ENCODE results near the gene LIN7A.

Gene LIN7A

DNA sequence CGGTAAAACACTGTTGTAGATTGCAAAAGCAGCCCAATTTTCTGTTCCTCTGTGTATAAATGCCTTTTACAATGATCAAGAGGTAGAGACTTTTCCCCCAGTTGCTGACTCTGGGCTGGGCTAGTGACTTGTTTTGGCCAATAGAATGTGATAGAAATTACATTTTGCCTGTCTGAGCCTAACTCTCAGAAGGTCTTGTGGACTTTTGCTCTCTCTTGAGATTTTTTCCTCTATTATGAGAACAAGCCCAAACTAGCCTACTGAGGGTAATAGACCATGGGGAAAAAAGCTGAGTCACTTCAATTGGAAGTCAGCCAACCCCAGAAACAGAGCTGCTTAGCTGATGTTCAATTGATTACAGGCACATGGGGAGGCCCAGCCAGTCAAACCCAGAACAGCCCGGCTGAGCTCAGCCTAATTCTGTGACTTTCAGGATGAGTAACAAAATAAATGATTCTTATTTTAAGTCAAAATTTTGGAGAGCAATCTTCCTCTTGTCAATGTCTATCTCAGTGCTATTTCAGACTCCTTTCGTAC lies 159.7 kb downstream of the LIN7A start:
- peaks cover 4% of the 10 kb centered on the region for H3K9me3 ChIP-seq (ENCODE audit: control insufficient read depth, low read length)
- peak; percentile 89 for DNase-seq (ENCODE audit: low read depth)
- peaks cover 23% of the 10 kb centered on the region for H3K4me1 ChIP-seq (ENCODE audit: control insufficient read depth, insufficient read depth, low read length)
- no peaks in the 10 kb centered on the region for H3K36me3 ChIP-seq (ENCODE audit: control insufficient read depth, insufficient read depth, low read length, severe bottlenecking)
- no peaks in the 10 kb centered on the region for H3K27me3 ChIP-seq (replicated peaks; ENCODE audit: control insufficient read depth, insufficient read depth, low read length)
- peak overlapping the region; percentile 85 for H3K9ac ChIP-seq (ENCODE audit: low read length)
- H3K4me3 ChIP-seq (ENCODE audit: low read length), result peak overlapping the region; percentile 49

DNA sequence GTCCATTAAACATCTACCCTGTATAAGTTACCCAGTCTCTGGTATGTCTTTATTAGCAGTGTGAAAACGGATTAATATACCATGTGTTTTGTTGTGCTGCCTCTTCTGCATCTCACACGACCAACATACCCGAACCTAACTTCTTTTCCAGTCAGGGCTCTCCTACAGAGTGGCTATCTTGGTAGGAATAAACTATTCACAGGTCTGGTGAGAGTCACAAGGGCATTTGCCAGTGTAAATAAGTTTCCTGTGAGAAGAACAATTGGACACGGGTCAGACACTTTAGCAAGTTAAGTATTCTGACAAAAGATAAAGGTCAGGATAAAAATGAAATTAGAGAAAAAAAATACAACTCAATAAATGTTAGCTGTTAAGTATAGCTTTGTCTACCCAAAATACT lies 160.1 kb downstream of the LIN7A start:
- peak overlapping the region; percentile 49 for H3K4me3 ChIP-seq (ENCODE audit: low read length)
- peaks cover 4% of the 10 kb centered on the region for H3K9me3 ChIP-seq (ENCODE audit: control insufficient read depth, low read length)
- peak overlapping the region; percentile 85 for H3K9ac ChIP-seq (ENCODE audit: low read length)
- DNase-seq (ENCODE audit: low read depth), result no peak
- no peaks in the 10 kb centered on the region for H3K36me3 ChIP-seq (ENCODE audit: control insufficient read depth, insufficient read depth, low read length, severe bottlenecking)
- no peaks in the 10 kb centered on the region for H3K27me3 ChIP-seq (replicated peaks; ENCODE audit: control insufficient read depth, insufficient read depth, low read length)
- peaks cover 23% of the 10 kb centered on the region for H3K4me1 ChIP-seq (ENCODE audit: control insufficient read depth, insufficient read depth, low read length)

DNA sequence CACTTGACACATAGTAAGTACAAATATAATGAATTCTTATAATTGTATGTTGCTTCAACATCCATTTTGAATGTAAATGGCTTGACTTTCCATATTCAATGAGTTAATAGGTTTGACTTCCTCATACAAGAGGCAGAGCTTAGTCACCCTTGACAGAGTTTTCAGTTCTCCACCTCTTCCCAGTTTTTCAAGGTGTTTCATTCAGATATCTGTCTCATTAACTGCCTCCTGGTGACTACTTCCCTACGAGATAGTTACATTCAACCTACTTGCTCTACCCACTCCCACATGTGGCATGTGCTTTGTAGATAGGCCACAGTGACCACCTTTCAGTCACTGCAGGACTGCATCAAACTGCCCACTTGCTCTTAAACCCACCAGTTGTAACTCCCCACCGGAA lies 161.0 kb downstream of the LIN7A start:
- DNase-seq (ENCODE audit: low read depth), result no peak
- H3K36me3 ChIP-seq (ENCODE audit: control insufficient read depth, insufficient read depth, low read length, severe bottlenecking), result no peaks in the 10 kb centered on the region
- H3K9ac ChIP-seq (ENCODE audit: low read length), result peak overlapping the region; percentile 85
- no peaks in the 10 kb centered on the region for H3K27me3 ChIP-seq (replicated peaks; ENCODE audit: control insufficient read depth, insufficient read depth, low read length)
- H3K4me3 ChIP-seq (ENCODE audit: low read length), result peak overlapping the region; percentile 49
- H3K4me1 ChIP-seq (ENCODE audit: control insufficient read depth, insufficient read depth, low read length), result peaks cover 23% of the 10 kb centered on the region
- H3K9me3 ChIP-seq (ENCODE audit: control insufficient read depth, low read length), result peaks cover 4% of the 10 kb centered on the region

DNA sequence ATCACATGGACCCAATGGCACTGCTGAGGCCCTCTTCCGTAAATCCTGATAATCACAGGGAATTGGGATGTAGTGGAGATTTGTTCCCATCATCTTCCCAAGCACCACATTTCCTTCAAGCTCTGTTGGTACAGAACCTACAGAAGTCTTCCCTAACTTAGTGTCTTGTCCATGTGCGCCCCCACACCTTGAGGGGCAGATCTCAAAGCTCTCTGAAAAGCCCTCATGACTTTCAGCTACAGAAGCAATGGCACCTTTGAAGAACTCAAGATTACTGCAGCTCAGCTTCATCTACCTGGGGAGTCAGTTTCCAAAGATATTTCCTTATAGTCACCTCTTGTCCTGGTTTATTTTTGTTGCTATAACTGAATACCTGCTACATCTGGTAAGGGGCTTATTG lies 166.8 kb downstream of the LIN7A start:
- Histone ChIP-seq H3K9me3 (ENCODE audit: control insufficient read depth, low read length) (peaks cover 4% of the 10 kb centered on the region), H3K36me3 (ENCODE audit: control insufficient read depth, insufficient read depth, low read length, severe bottlenecking) (no peaks in the 10 kb centered on the region), H3K27me3 (replicated peaks; ENCODE audit: control insufficient read depth, insufficient read depth, low read length) (no peaks in the 10 kb centered on the region), H3K9ac (ENCODE audit: low read length) (no peak overlapping the region), H3K4me3 (ENCODE audit: low read length) (no peak overlapping the region), H3K4me1 (ENCODE audit: control insufficient read depth, insufficient read depth, low read length) (peaks cover 8% of the 10 kb centered on the region)
- DNase-seq (ENCODE audit: low read depth), result no peak

DNA sequence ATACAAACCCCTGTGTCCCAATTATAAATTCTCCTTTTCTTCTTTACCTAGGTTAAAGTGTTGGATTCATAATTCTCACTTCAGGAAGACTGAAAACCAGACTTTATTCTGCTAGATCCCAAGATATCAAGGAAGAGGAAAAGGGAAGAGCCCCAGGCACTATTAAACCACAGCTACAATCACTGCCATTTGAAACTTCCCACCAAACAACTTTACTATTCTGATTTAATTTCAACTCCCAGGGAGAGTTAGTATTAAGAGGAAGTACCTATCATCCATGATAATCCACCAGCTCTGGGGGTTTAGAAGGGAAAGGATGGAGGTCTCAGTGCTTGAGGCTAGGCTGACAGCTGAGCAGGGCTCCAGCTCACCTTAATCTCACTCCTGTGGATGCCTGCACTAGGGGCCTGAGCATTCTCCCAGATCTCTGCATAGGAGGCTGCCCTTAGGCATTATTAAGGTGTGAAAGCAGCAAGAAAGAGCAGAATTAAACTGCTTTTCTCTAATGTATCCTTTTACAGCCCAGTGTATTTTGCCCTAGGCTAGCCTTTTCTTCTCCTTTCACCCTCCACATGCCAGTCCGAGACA lies 168.1 kb downstream of the LIN7A start:
- Histone ChIP-seq H3K4me3 (ENCODE audit: low read length) (no peak overlapping the region), H3K36me3 (ENCODE audit: control insufficient read depth, insufficient read depth, low read length, severe bottlenecking) (no peaks in the 10 kb centered on the region), H3K9me3 (ENCODE audit: control insufficient read depth, low read length) (peaks cover 4% of the 10 kb centered on the region), H3K4me1 (ENCODE audit: control insufficient read depth, insufficient read depth, low read length) (peaks cover 8% of the 10 kb centered on the region), H3K27me3 (replicated peaks; ENCODE audit: control insufficient read depth, insufficient read depth, low read length) (no peaks in the 10 kb centered on the region), H3K9ac (ENCODE audit: low read length) (no peak overlapping the region)
- no peak for DNase-seq (ENCODE audit: low read depth)

DNA sequence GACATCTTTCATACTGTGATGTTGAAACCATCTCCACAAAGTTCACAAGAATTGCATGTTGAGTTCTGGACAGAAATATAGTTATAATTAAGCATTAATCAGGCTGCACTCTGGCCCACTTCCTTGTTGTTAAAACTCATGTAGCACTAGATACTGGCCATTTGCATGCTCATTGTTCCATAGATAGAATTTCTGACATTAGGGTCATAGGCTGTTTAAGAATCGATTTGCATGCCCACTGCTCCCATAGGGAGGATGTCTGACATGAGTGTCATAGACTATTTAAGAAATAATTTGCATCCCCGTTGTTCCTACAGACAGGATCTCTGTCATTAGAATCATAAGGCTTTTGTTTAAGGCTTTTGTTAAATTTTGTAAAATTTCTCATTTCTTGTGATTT lies 170.8 kb downstream of the LIN7A start:
- no peak overlapping the region for H3K4me3 ChIP-seq (ENCODE audit: low read length)

DNA sequence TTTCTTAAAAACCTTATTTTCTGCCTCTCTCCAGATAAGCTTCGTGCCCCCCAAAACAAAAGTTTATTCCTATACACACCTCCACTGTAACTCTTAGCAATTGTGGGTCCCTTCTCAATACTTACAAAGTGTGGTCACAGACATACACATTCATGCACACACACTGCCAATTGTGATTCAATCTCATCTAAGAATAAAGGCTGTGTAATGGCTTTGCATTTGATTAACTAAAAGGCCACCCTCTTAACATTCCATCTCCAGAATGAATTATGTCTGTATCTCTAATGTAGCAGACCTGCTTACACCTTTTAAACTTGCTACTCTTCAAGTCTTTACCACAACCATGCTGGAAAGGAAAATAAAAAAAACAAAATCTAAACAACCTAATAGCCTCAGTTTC lies 171.5 kb downstream of the LIN7A start:
- no peaks in the 10 kb centered on the region for H3K9me3 ChIP-seq (ENCODE audit: control insufficient read depth, low read length)
- peaks cover 12% of the 10 kb centered on the region for H3K4me1 ChIP-seq (ENCODE audit: control insufficient read depth, insufficient read depth, low read length)
- H3K27me3 ChIP-seq (replicated peaks; ENCODE audit: control insufficient read depth, insufficient read depth, low read length), result no peaks in the 10 kb centered on the region
- H3K36me3 ChIP-seq (ENCODE audit: control insufficient read depth, insufficient read depth, low read length, severe bottlenecking), result no peaks in the 10 kb centered on the region
- H3K9ac ChIP-seq (ENCODE audit: low read length), result no peak overlapping the region
- no peak for DNase-seq (ENCODE audit: low read depth)
- no peak overlapping the region for H3K4me3 ChIP-seq (ENCODE audit: low read length)

More for the DNA sequence above, 170.8 kb downstream of the LIN7A start:
- H3K9ac ChIP-seq (ENCODE audit: low read length), result no peak overlapping the region
- no peak for DNase-seq (ENCODE audit: low read depth)
- H3K9me3 ChIP-seq (ENCODE audit: control insufficient read depth, low read length), result no peaks in the 10 kb centered on the region
- no peaks in the 10 kb centered on the region for H3K36me3 ChIP-seq (ENCODE audit: control insufficient read depth, insufficient read depth, low read length, severe bottlenecking)
- peaks cover 12% of the 10 kb centered on the region for H3K4me1 ChIP-seq (ENCODE audit: control insufficient read depth, insufficient read depth, low read length)
- H3K27me3 ChIP-seq (replicated peaks; ENCODE audit: control insufficient read depth, insufficient read depth, low read length), result no peaks in the 10 kb centered on the region

DNA sequence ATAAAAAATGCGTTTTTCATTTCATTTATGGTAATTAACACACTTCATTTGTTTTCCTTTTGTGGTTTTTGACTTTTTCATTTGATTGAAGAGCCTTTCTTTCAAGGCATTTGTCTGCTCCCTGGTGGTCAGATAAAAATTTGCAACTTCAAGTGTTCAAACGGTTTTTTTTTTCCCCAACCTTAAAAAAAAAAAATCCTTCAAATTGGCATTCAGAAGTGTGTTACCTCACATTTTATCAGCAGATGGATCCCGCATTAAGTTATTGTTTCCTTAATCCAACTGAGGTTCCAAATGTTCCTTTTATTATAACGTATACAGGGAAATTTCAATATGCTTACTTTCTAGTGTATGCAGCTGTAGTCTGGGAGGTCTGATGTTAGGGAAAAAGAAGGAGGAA lies 173.9 kb downstream of the LIN7A start:
- no peak overlapping the region for H3K4me3 ChIP-seq (ENCODE audit: low read length)
- peak overlapping the region; percentile 11 for H3K9ac ChIP-seq (ENCODE audit: low read length)
- H3K36me3 ChIP-seq (ENCODE audit: control insufficient read depth, insufficient read depth, low read length, severe bottlenecking), result no peaks in the 10 kb centered on the region
- H3K4me1 ChIP-seq (ENCODE audit: control insufficient read depth, insufficient read depth, low read length), result peaks cover 12% of the 10 kb centered on the region
- no peaks in the 10 kb centered on the region for H3K27me3 ChIP-seq (replicated peaks; ENCODE audit: control insufficient read depth, insufficient read depth, low read length)
- DNase-seq (ENCODE audit: low read depth), result peak; percentile 86
- H3K9me3 ChIP-seq (ENCODE audit: control insufficient read depth, low read length), result no peaks in the 10 kb centered on the region

DNA sequence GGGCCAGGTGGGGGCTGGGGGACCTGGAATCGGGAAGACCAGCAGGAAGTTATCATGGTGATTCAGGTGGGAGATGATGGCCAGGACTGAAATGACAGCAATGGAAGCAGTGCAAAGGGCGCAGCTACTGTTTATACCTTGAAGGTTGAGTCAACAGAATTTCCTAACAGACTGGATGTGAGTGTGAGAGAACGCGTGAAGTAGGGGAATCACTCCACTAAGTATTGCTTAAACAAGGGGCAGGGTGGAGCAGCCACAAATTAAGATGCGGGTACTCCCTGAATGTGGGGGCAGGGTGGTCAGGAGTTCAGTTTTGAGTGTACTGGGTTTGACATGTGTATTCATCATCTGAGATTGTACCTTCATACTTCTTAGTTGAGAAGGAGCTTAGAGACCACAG lies 175.9 kb downstream of the LIN7A start:
- no peaks in the 10 kb centered on the region for H3K27me3 ChIP-seq (replicated peaks; ENCODE audit: control insufficient read depth, insufficient read depth, low read length)
- peaks cover 23% of the 10 kb centered on the region for H3K4me1 ChIP-seq (ENCODE audit: control insufficient read depth, insufficient read depth, low read length)
- no peaks in the 10 kb centered on the region for H3K9me3 ChIP-seq (ENCODE audit: control insufficient read depth, low read length)
- no peak for DNase-seq (ENCODE audit: low read depth)
- no peak overlapping the region for H3K4me3 ChIP-seq (ENCODE audit: low read length)
- H3K9ac ChIP-seq (ENCODE audit: low read length), result no peak overlapping the region
- no peaks in the 10 kb centered on the region for H3K36me3 ChIP-seq (ENCODE audit: control insufficient read depth, insufficient read depth, low read length, severe bottlenecking)

DNA sequence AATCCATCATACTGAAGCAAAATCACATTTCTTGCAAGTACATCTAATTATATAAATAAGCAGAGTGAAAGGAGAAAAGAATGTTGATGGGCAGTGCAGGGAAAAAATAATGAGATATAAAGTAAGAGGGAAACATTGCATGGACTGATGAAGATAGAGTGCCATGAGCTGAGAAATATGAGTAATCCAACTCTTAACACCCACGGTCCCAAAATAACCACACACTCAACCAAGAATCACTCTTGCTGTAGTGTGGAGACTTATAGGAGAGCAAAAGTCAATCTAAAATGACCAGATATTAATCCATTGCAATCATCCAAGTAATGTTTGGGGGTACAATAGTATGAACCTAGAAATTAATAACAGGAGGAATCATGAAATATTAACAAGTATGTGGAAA lies 180.9 kb downstream of the LIN7A start:
- Histone ChIP-seq H3K9ac (ENCODE audit: low read length) (no peak overlapping the region), H3K4me1 (ENCODE audit: control insufficient read depth, insufficient read depth, low read length) (peaks cover 16% of the 10 kb centered on the region), H3K4me3 (ENCODE audit: low read length) (no peak overlapping the region), H3K27me3 (replicated peaks; ENCODE audit: control insufficient read depth, insufficient read depth, low read length) (no peaks in the 10 kb centered on the region), H3K9me3 (ENCODE audit: control insufficient read depth, low read length) (no peaks in the 10 kb centered on the region), H3K36me3 (ENCODE audit: control insufficient read depth, insufficient read depth, low read length, severe bottlenecking) (no peaks in the 10 kb centered on the region)
- DNase-seq (ENCODE audit: low read depth), result peak; percentile 15

DNA sequence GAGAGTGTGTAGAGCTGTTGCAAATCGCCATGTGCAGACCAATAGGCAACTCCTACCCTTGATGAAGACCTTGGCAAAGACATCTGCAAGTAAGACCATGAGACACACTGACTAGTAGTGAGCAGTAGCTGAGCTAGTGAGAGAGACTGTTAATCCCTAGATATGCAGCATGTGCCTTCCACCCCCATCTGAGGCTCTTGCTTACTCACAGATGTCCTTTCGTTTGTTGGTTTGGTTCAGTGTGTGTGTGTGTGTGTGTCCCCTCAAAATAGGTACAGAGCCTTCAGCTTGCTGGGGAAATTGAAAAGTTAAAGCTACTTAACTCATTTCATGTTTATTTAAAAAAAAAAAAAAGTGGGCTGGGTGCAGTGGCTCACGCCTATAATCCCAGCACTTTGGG lies 183.5 kb downstream of the LIN7A start:
- Histone ChIP-seq H3K9me3 (ENCODE audit: control insufficient read depth, low read length) (no peaks in the 10 kb centered on the region), H3K27me3 (replicated peaks; ENCODE audit: control insufficient read depth, insufficient read depth, low read length) (no peaks in the 10 kb centered on the region), H3K4me1 (ENCODE audit: control insufficient read depth, insufficient read depth, low read length) (peaks cover 16% of the 10 kb centered on the region), H3K4me3 (ENCODE audit: low read length) (no peak overlapping the region), H3K36me3 (ENCODE audit: control insufficient read depth, insufficient read depth, low read length, severe bottlenecking) (no peaks in the 10 kb centered on the region), H3K9ac (ENCODE audit: low read length) (no peak overlapping the region)
- no peak for DNase-seq (ENCODE audit: low read depth)

DNA sequence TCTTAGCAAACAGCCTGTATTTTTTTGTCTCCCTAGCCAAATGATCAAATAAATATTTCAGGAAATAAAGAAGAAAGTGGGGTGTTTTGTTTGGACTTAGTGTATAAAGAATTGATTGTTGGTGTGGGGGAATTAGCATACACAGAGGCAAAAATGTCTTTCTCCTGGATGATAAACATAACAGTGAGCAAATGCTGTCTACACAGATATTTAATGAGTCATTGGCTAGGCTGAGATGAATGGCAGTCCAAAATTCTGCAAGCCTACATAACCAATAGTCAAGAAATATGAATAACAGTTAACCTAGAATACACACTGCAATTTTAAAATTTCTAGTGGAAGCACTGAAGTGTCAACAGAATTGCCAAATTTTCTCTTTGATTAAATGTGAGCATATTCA lies 185.3 kb downstream of the LIN7A start:
- Histone ChIP-seq H3K36me3 (ENCODE audit: control insufficient read depth, insufficient read depth, low read length, severe bottlenecking) (no peaks in the 10 kb centered on the region), H3K9me3 (ENCODE audit: control insufficient read depth, low read length) (no peaks in the 10 kb centered on the region), H3K9ac (ENCODE audit: low read length) (no peak overlapping the region), H3K4me1 (ENCODE audit: control insufficient read depth, insufficient read depth, low read length) (peaks cover 9% of the 10 kb centered on the region), H3K4me3 (ENCODE audit: low read length) (no peak overlapping the region), H3K27me3 (replicated peaks; ENCODE audit: control insufficient read depth, insufficient read depth, low read length) (no peaks in the 10 kb centered on the region)
- peak; percentile 27 for DNase-seq (ENCODE audit: low read depth)
